Immature natural killer cell (primary cell): Measurements from ENCODE around the gene GRIN3A. TPM values are rescaled to one million over a fixed set of nuclear protein-coding genes. Genes with fewer than 3 reads are reported as not detected.
"Not testable (repeated sequence)": the region's sequence is repeated elsewhere in the genome, so short reads cannot be mapped to it uniquely, and the experiment has no call there.

Source experiments
- DNase-seq, 3 donors: peaks; one replicate each; pipeline ENCODE4 v3.0.0; 2022; ENCODE audit warnings: mixed read lengths in 1 of 3
- H3K27ac Mint-ChIP-seq, 6 donors: one replicate each; pipeline ENCODE4 v1.8.0; 2020; ENCODE audit warnings: mixed read lengths in 6 of 6, mild to moderate bottlenecking in 5 of 6, inconsistent platforms in 4 of 6, moderate library complexity in 3 of 6
- H3K27me3 Mint-ChIP-seq, 3 donors: one replicate each; pipeline ENCODE4 v1.8.0; 2020 to 2021; ENCODE audit warnings: low read depth in 3 of 3, mild to moderate bottlenecking in 3 of 3, mixed read lengths in 3 of 3, moderate library complexity in 3 of 3, inconsistent platforms in 1 of 3
- H3K36me3 Mint-ChIP-seq, 3 donors: one replicate each; pipeline ENCODE4 v1.8.0; 2020; ENCODE audit warnings: mixed read lengths in 3 of 3, inconsistent platforms in 2 of 3, mild to moderate bottlenecking in 2 of 3
- H3K4me1 Mint-ChIP-seq, 2 donors: one replicate each; pipeline ENCODE4 v1.8.0; 2020; ENCODE audit warnings: inconsistent platforms in 2 of 2, mild to moderate bottlenecking in 2 of 2, mixed read lengths in 2 of 2, moderate library complexity in 1 of 2
- H3K4me3 Mint-ChIP-seq, 5 donors: one replicate each; pipeline ENCODE4 v1.8.0; 2020; ENCODE audit warnings: mild to moderate bottlenecking in 5 of 5, mixed read lengths in 5 of 5, inconsistent platforms in 3 of 5, moderate library complexity in 3 of 5
- H3K9me3 Mint-ChIP-seq, 6 donors: one replicate each; pipeline ENCODE4 v1.8.0; 2020; ENCODE audit warnings: mild to moderate bottlenecking in 6 of 6, mixed read lengths in 6 of 6, inconsistent platforms in 4 of 6, moderate library complexity in 3 of 6
- polyA plus RNA-seq, 3 donors: library from polyadenylated mRNA; unstranded; fragments of 300-500 nt; fragmentation: Illumina TruSeq; gene quantifications; one replicate each; pipeline ENCODE4 v1.2.3, GENCODE V29; 2021

Gene GRIN3A
- polyA plus RNA-seq, 3 donors from 2014 or later, result 0.02 TPM; not detected in 2

DNA sequence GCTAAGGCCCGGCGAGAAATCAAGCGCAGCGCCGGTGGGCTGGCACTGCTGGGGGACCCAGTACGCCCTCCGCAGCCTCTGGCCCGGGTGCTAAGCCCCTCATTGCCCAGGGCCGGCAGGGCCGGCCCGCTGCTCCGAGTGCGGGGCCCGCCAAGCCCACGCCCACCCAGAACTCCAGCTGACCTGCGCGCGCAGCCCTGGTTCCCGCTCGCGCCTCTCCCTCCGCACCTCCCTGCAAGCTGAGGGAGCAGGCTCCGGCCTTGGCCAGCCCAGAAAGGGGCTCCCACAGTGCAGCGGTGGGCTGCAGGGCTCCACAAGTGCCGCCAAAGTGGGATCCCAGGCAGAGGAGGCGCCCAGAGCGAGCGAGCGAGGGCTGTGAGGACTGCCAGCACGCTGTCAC is 14.2 kb downstream of the GRIN3A start:
- H3K4me1 Mint-ChIP-seq, H3K27me3 Mint-ChIP-seq, H3K36me3 Mint-ChIP-seq, H3K4me3 Mint-ChIP-seq, DNase-seq, H3K27ac Mint-ChIP-seq, H3K9me3 Mint-ChIP-seq: not testable (repeated sequence)

GRCh38 chr9:101718192-101718591 is 20.3 kb downstream of the GRIN3A start:
- Mint-ChIP-seq H3K4me1 (no peaks in the 10 kb centered on the region), H3K9me3 (peaks cover 0 to 5% (median 0%) of the 10 kb centered on the region in 6 donors), H3K27me3 (peaks cover 0 to 5% (median 1%) of the 10 kb centered on the region in 3 donors), H3K36me3 (no peaks in the 10 kb centered on the region), H3K4me3 (no peak overlapping the region), H3K27ac (no peak overlapping the region)
- no peak for DNase-seq

DNA sequence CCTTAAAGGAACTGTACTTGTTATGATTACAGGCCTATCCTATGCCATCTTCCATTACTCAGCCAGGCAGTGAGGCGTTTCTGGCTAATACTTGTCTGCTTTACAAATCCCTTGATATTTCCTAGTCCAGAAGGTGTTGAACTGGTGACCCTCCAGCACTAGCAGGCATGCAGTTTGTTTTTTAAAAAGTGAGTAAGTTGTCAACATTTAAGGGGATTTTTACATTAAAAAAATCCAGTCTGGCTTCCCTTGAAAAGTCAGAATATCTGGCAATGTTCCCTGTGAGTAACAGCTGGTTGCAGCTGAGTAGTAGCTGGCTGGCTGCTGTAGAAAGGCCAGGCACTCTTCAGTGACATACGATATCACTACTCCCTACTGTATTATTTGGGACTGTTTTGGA is 21.8 kb downstream of the GRIN3A start:
- Mint-ChIP-seq H3K27me3 (peaks cover 0 to 5% (median 0%) of the 10 kb centered on the region in 3 donors), H3K4me1 (no peaks in the 10 kb centered on the region), H3K27ac (no peak overlapping the region), H3K9me3 (peaks cover 0 to 7% (median 1%) of the 10 kb centered on the region in 6 donors), H3K4me3 (no peak overlapping the region), H3K36me3 (no peaks in the 10 kb centered on the region)
- DNase-seq, result no peak

- H3K36me3 Mint-ChIP-seq, result no peaks in the 10 kb centered on the region
- peaks cover 0 to 5% (median 3%) of the 10 kb centered on the region in 6 donors for H3K9me3 Mint-ChIP-seq
- H3K27ac Mint-ChIP-seq, result no peak overlapping the region
- no peaks in the 10 kb centered on the region for H3K27me3 Mint-ChIP-seq
- H3K4me3 Mint-ChIP-seq, result no peak overlapping the region
- no peaks in the 10 kb centered on the region for H3K4me1 Mint-ChIP-seq
- DNase-seq, result no peak
Measured at GRCh38 chr9:101711330-101711941, 27.0 kb downstream of the GRIN3A start.

GRCh38 chr9:101708855-101709254 is 29.6 kb downstream of the GRIN3A start:
- Mint-ChIP-seq H3K9me3 (peaks cover 0 to 7% (median 3%) of the 10 kb centered on the region in 6 donors), H3K36me3 (no peaks in the 10 kb centered on the region), H3K27me3 (no peaks in the 10 kb centered on the region), H3K27ac (no peak overlapping the region), H3K4me3 (no peak overlapping the region), H3K4me1 (peaks cover 0 to 5% of the 10 kb centered on the region in 2 donors)
- no peak for DNase-seq

- no peak for DNase-seq
- H3K36me3 Mint-ChIP-seq, result no peaks in the 10 kb centered on the region
- no peaks in the 10 kb centered on the region for H3K27me3 Mint-ChIP-seq
- H3K27ac Mint-ChIP-seq, result no peak overlapping the region
- H3K4me3 Mint-ChIP-seq, result no peak overlapping the region
- H3K4me1 Mint-ChIP-seq, result peaks cover 0 to 5% of the 10 kb centered on the region in 2 donors
- H3K9me3 Mint-ChIP-seq, result peaks cover 0 to 7% (median 3%) of the 10 kb centered on the region in 6 donors
Measured at GRCh38 chr9:101707721-101708120, 30.7 kb downstream of the GRIN3A start.

DNA sequence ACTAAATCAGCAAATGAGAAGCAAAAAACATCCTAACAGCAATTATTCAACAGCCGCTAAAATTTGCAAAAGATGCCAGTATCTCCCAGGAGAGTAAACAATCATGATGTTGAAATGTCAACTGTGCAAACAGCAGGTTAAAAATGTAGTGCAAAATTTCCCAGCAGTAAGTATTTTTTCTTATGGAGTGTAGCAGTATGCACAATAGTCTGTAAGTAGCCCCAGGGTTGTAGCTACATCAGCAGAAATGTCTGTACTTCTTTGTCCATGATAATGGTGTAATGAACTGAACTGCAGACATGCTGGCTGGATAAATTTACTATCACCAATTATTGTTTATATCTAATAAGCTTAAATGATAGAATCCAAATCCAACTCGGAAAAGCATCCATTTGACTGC is 31.4 kb downstream of the GRIN3A start:
- no peaks in the 10 kb centered on the region for H3K36me3 Mint-ChIP-seq
- peaks cover 0 to 5% of the 10 kb centered on the region in 2 donors for H3K4me1 Mint-ChIP-seq
- no peaks in the 10 kb centered on the region for H3K27me3 Mint-ChIP-seq
- H3K27ac Mint-ChIP-seq, result no peak overlapping the region
- DNase-seq, result no peak
- peaks cover 0 to 7% (median under 1%) of the 10 kb centered on the region in 6 donors for H3K9me3 Mint-ChIP-seq
- no peak overlapping the region for H3K4me3 Mint-ChIP-seq

GRCh38 chr9:101706261-101706798 is 32.1 kb downstream of the GRIN3A start:
- Mint-ChIP-seq H3K36me3 (no peaks in the 10 kb centered on the region), H3K4me1 (peaks cover 0 to 5% of the 10 kb centered on the region in 2 donors), H3K27me3 (no peaks in the 10 kb centered on the region), H3K9me3 (peaks cover 0 to 7% (median 1%) of the 10 kb centered on the region in 6 donors), H3K4me3 (no peak overlapping the region), H3K27ac (no peak overlapping the region)
- no peak for DNase-seq

- H3K36me3 Mint-ChIP-seq, result no peaks in the 10 kb centered on the region
- peaks cover 0 to 2% (median 0%) of the 10 kb centered on the region in 3 donors for H3K27me3 Mint-ChIP-seq
- DNase-seq, result no peak
- peaks cover 0 to 5% of the 10 kb centered on the region in 2 donors for H3K4me1 Mint-ChIP-seq
- peak overlapping the region in 1 of 5 donors; percentile 11 for H3K4me3 Mint-ChIP-seq
- H3K27ac Mint-ChIP-seq, result no peak overlapping the region
- H3K9me3 Mint-ChIP-seq, result peaks cover 0 to 7% (median 1%) of the 10 kb centered on the region in 6 donors
Measured at GRCh38 chr9:101705135-101705661, 33.2 kb downstream of the GRIN3A start.

DNA sequence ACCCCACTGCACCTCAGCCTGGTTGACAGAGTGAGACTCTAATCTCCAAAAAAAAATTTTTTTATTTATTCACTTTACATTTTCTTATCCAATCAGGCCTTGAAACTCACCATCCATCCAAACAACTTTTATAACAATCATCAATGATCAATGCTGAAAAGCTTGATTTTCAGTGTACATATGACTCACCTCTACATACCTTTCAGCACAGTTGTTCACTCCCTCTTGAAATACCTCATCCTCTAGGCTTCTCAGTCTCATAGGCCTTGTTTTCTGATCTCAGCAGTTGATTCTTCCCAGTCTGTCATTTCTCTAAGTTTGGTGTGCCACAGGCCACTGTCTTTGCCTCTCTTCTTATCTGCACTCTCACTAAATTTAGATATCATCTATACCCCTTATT is 36.2 kb downstream of the GRIN3A start:
- H3K4me1 Mint-ChIP-seq, result peaks cover 0 to 5% of the 10 kb centered on the region in 2 donors
- H3K36me3 Mint-ChIP-seq, result no peaks in the 10 kb centered on the region
- no peak for DNase-seq
- peaks cover 0 to 8% (median 4%) of the 10 kb centered on the region in 6 donors for H3K9me3 Mint-ChIP-seq
- H3K27me3 Mint-ChIP-seq, result peaks cover 0 to 2% (median 0%) of the 10 kb centered on the region in 3 donors
- no peak overlapping the region for H3K27ac Mint-ChIP-seq
- no peak overlapping the region for H3K4me3 Mint-ChIP-seq

GRCh38 chr9:101693546-101694336 is 44.7 kb downstream of the GRIN3A start:
- no peaks in the 10 kb centered on the region for H3K9me3 Mint-ChIP-seq
- H3K4me3 Mint-ChIP-seq, result no peak overlapping the region
- peaks cover 0 to 2% (median 0%) of the 10 kb centered on the region in 3 donors for H3K27me3 Mint-ChIP-seq
- DNase-seq, result no peak
- H3K27ac Mint-ChIP-seq, result no peak overlapping the region
- H3K4me1 Mint-ChIP-seq, result no peaks in the 10 kb centered on the region
- H3K36me3 Mint-ChIP-seq, result no peaks in the 10 kb centered on the region

DNA sequence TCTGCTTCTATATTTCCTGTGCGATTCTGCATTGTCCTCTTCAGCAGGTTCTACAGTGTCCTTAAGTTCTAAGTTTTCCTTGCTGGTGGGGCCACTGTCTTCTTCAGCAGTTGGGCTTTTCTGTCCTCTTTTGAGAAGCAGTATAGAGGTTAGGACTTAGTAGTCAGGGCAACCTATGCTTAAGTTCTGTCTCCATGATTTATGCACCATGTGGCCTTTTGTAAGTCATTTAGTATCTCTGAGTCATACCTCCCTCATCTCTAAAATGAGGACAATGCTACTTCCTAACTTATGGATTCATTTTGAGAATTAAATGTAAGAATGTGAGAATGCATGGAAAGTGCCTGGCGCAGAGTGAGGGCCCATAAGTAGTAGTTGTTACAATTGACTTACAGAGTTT is 46.8 kb downstream of the GRIN3A start:
- Mint-ChIP-seq H3K9me3 (peaks cover 0 to 8% (median 0%) of the 10 kb centered on the region in 6 donors), H3K27ac (no peak overlapping the region), H3K27me3 (peaks cover 0 to 2% (median 0%) of the 10 kb centered on the region in 3 donors), H3K36me3 (no peaks in the 10 kb centered on the region), H3K4me1 (no peaks in the 10 kb centered on the region), H3K4me3 (no peak overlapping the region)
- no peak for DNase-seq

DNA sequence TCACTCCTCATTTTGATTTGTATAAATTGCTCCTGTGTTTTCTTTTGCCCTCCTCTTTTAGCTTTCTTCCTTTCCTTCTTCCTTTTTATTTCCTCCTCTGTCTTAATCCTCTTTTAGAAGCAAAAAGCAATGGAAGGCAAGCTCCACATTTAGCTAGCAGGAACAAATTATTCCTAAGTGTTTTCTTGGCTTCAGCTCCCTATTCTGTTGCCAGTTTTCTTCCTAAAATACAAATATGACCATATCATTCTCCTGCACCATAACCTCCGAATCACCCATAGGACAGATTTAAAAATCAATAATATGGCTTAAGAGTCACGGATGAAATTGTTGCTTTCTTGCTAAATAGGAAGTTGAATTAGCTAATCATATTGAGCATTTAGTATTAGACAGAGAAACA is 49.4 kb downstream of the GRIN3A start:
- no peak for DNase-seq
- no peak overlapping the region for H3K4me3 Mint-ChIP-seq
- H3K9me3 Mint-ChIP-seq, result peaks cover 0 to 8% (median 0%) of the 10 kb centered on the region in 6 donors
- H3K4me1 Mint-ChIP-seq, result no peaks in the 10 kb centered on the region
- peaks cover 0 to 2% (median 0%) of the 10 kb centered on the region in 3 donors for H3K27me3 Mint-ChIP-seq
- H3K36me3 Mint-ChIP-seq, result no peaks in the 10 kb centered on the region
- H3K27ac Mint-ChIP-seq, result no peak overlapping the region

DNA sequence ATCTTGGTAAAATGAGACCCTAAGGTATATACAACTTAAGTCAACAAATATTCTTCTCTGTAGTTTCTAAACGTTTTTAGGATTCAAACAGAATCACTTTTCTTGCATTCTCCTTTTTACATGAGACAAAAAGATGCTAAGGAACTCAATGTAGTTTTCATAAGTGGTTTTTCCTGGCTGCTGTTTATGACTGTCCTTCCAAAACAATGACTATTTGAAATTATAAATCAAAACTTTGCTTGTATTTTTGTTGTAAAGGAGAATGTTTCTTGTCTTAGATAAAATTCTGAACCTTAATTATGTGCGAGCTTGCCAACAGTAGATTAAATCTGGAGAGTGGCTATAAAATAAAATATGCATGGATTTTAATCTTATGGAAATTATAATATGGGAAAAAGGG is 53.8 kb downstream of the GRIN3A start:
- Mint-ChIP-seq H3K27me3 (peaks cover 0 to 2% (median 0%) of the 10 kb centered on the region in 3 donors), H3K4me1 (no peaks in the 10 kb centered on the region), H3K9me3 (peaks cover 0 to 8% (median 0%) of the 10 kb centered on the region in 6 donors), H3K27ac (no peak overlapping the region), H3K36me3 (no peaks in the 10 kb centered on the region), H3K4me3 (no peak overlapping the region)
- no peak for DNase-seq
